Measurements from ENCODE around the gene CREBZF.

GRCh38 chr11:85668157-85668556 lies 3.2 kb upstream of the CREBZF start:
- TF ChIP-seq, protein P1, sequence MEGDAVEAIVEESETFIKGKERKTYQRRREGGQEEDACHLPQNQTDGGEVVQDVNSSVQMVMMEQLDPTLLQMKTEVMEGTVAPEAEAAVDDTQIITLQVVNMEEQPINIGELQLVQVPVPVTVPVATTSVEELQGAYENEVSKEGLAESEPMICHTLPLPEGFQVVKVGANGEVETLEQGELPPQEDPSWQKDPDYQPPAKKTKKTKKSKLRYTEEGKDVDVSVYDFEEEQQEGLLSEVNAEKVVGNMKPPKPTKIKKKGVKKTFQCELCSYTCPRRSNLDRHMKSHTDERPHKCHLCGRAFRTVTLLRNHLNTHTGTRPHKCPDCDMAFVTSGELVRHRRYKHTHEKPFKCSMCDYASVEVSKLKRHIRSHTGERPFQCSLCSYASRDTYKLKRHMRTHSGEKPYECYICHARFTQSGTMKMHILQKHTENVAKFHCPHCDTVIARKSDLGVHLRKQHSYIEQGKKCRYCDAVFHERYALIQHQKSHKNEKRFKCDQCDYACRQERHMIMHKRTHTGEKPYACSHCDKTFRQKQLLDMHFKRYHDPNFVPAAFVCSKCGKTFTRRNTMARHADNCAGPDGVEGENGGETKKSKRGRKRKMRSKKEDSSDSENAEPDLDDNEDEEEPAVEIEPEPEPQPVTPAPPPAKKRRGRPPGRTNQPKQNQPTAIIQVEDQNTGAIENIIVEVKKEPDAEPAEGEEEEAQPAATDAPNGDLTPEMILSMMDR (IDR thresholded peaks at IDR 0.05; ENCODE audit: poor library complexity), result no peak
- TF ChIP-seq EZH2phosphoT487 (IDR thresholded peaks at IDR 0.05; ENCODE audit: low read depth, severe bottlenecking, unreplicated experiment), result no peak
- TF ChIP-seq EZH2 (IDR thresholded peaks at IDR 0.05; ENCODE audit: borderline replicate concordance), result no peak

Data from hepatocyte (in vitro differentiated cells).